ENCODE measurements around the gene TTC7B.

GRCh38 chr14:90661866-90662265 lies 154.4 kb downstream of the TTC7B start:
- no peak for TF ChIP-seq ZNF709 (CRISPR knock-in tag; IDR thresholded peaks at IDR 0.05)
- no peak for TF ChIP-seq ZNF768 (CRISPR knock-in tag; IDR thresholded peaks at IDR 0.05)
- no peak for TF ChIP-seq ZNF530 (CRISPR knock-in tag; IDR thresholded peaks at IDR 0.05; ENCODE audit: low read depth)
- TF ChIP-seq CTCF (CRISPR knock-in tag; IDR thresholded peaks at IDR 0.05): no peak
- no peak for TF ChIP-seq ZNF224 (CRISPR knock-in tag; IDR thresholded peaks at IDR 0.05)
- TF ChIP-seq ZNF431 (CRISPR knock-in tag; IDR thresholded peaks at IDR 0.05; ENCODE audit: borderline replicate concordance, low read depth): no peak
- no peak for TF ChIP-seq REXO4 (CRISPR knock-in tag; IDR thresholded peaks at IDR 0.05; ENCODE audit: borderline replicate concordance)
- TF ChIP-seq EP300 (IDR thresholded peaks at IDR 0.05; ENCODE audit: low read depth in 2 of 2, low read length in 2 of 2): no peak
- no peak for TF ChIP-seq EP300 (CRISPR knock-in tag; IDR thresholded peaks at IDR 0.05; ENCODE audit: borderline replicate concordance)
- TF ChIP-seq ERF (CRISPR knock-in tag; IDR thresholded peaks at IDR 0.05): no peak
- TF ChIP-seq NPAS2 (CRISPR knock-in tag; IDR thresholded peaks at IDR 0.05; ENCODE audit: borderline replicate concordance): no peak
- no peak for TF ChIP-seq USF2 (IDR thresholded peaks at IDR 0.05; ENCODE audit: low read depth, low read length)
- no peak for TF ChIP-seq USF2 (CRISPR knock-in tag; IDR thresholded peaks at IDR 0.05; ENCODE audit: borderline replicate concordance)
- no peak for TF ChIP-seq RAD21 (CRISPR knock-in tag; IDR thresholded peaks at IDR 0.05)
- TF ChIP-seq GTF2F1 (IDR thresholded peaks at IDR 0.05; ENCODE audit: low read length): no peak
